Activated CD8-positive, alpha-beta memory T cell treated with anti-CD3 and anti-CD28 coated beads, Interleukin-2, amount 50 U/mL, for 48 hours (primary cell): Measurements from ENCODE around the gene ADNP.

Experiments
- DNase-seq: peaks from one replicate; pipeline ENCODE4 v3.0.0-alpha.2; 2020

The ADNP gene

GRCh38 chr20:50870561-50871161 lies 60.6 kb downstream of the ADNP start:
- no peak for DNase-seq

- no peak for DNase-seq
Observed at GRCh38 chr20:50868509-50869495, 62.4 kb downstream of the ADNP start.

- no peak for DNase-seq
Observed at GRCh38 chr20:50867805-50868204, 63.4 kb downstream of the ADNP start.

GRCh38 chr20:50866831-50867230 lies 64.4 kb downstream of the ADNP start:
- DNase-seq: no peak

GRCh38 chr20:50866036-50866685 lies 65.1 kb downstream of the ADNP start:
- DNase-seq: no peak

GRCh38 chr20:50865591-50865990 lies 65.6 kb downstream of the ADNP start:
- no peak for DNase-seq

GRCh38 chr20:50865114-50865513 lies 66.1 kb downstream of the ADNP start:
- DNase-seq: no peak

GRCh38 chr20:50862546-50862945 lies 68.7 kb downstream of the ADNP start:
- no peak for DNase-seq

GRCh38 chr20:50861012-50861411 lies 70.2 kb downstream of the ADNP start:
- DNase-seq: no peak

GRCh38 chr20:50859161-50859560 lies 72.1 kb downstream of the ADNP start:
- DNase-seq: no peak

GRCh38 chr20:50858525-50858924 lies 72.7 kb downstream of the ADNP start:
- no peak for DNase-seq

- no peak for DNase-seq
Observed at GRCh38 chr20:50857348-50857747, 73.9 kb downstream of the ADNP start.

- DNase-seq: no peak
Observed at GRCh38 chr20:50856475-50857041, 74.7 kb downstream of the ADNP start.

- DNase-seq: no peak
Observed at GRCh38 chr20:50855498-50856474, 75.5 kb downstream of the ADNP start.

- DNase-seq: no peak
Observed at GRCh38 chr20:50854506-50855249, 76.6 kb downstream of the ADNP start.

GRCh38 chr20:50852085-50852484 lies 79.2 kb downstream of the ADNP start:
- DNase-seq: no peak

GRCh38 chr20:50850721-50851286 lies 80.4 kb downstream of the ADNP start:
- DNase-seq: no peak

GRCh38 chr20:50848846-50849673 lies 82.2 kb downstream of the ADNP start:
- DNase-seq: no peak

- no peak for DNase-seq
Observed at GRCh38 chr20:50848341-50848808, 82.9 kb downstream of the ADNP start.
